H1 (cell line): ENCODE measurements around the gene C22orf23. TPM values are rescaled to one million over a fixed set of nuclear protein-coding genes. Genes with fewer than 3 reads are reported as not detected.

Experiments
- polyA plus RNA-seq, 7 experiments: library from polyadenylated mRNA; depleted of rRNA in 3 of 7; stranded (reverse) in 5 of 7; unstranded in 2 of 7; fragments of >200 nt in 5 of 7; fragments of 200-250 nt in 2 of 7; gene quantifications; 1 replicate in 5 of 7; 2 replicates in 1 of 7; 4 replicates in 1 of 7; pipeline versions ENCODE4 v1.2.1 to v1.2.3, GENCODE V29; 2011 to 2013; ENCODE audit warnings: missing spikeins in 2 of 7, mixed read lengths in 2 of 7
- total RNA-seq: library from RNA; stranded (reverse); fragmentation: NEBNext Ultra II Directional; extraction: Animal tissue kit (Norgen Biotek cat#: 25700); gene quantifications from 2 replicates; pipeline ENCODE4 v1.2.1, GENCODE V29; 2021
- TF ChIP-seq, protein P1 (sequence below): fragments of 300-600 bp; sonication (generic); IDR thresholded peaks from 2 replicates; pipeline ENCODE4 v1.7.1; 2012; ENCODE audit warnings: low read length, moderate library complexity, mild to moderate bottlenecking, inconsistent platforms; ENCODE audit not compliant: insufficient replicate concordance

C22orf23 gene
- total and polyA plus RNA-seq, 2 of the 8 experiments (the other 6 are each of a cell fraction or from before 2014, with no cell fraction given) = 0.50 to 0.54 TPM

DNA sequence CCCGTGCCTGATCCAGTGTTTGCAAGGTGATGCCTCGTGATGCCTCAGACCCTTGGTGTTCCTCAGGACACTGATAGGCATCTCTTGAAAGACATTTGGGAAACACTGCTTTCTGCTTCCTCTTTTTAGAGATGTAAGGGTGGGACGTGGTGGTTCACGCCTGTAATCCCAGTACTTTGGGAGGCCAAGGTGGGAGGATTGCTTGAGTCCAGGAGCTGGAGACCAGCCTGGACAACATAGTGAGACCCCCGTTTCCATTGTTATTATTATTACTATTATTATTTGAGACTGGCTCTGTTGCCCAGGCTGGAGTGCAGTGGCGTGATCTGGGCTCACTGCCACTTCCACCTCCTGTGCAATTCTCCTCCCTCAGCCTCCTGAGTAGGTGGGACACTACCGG is 37.5 kb upstream of the C22orf23 start (continued):
- TF ChIP-seq, protein P1, sequence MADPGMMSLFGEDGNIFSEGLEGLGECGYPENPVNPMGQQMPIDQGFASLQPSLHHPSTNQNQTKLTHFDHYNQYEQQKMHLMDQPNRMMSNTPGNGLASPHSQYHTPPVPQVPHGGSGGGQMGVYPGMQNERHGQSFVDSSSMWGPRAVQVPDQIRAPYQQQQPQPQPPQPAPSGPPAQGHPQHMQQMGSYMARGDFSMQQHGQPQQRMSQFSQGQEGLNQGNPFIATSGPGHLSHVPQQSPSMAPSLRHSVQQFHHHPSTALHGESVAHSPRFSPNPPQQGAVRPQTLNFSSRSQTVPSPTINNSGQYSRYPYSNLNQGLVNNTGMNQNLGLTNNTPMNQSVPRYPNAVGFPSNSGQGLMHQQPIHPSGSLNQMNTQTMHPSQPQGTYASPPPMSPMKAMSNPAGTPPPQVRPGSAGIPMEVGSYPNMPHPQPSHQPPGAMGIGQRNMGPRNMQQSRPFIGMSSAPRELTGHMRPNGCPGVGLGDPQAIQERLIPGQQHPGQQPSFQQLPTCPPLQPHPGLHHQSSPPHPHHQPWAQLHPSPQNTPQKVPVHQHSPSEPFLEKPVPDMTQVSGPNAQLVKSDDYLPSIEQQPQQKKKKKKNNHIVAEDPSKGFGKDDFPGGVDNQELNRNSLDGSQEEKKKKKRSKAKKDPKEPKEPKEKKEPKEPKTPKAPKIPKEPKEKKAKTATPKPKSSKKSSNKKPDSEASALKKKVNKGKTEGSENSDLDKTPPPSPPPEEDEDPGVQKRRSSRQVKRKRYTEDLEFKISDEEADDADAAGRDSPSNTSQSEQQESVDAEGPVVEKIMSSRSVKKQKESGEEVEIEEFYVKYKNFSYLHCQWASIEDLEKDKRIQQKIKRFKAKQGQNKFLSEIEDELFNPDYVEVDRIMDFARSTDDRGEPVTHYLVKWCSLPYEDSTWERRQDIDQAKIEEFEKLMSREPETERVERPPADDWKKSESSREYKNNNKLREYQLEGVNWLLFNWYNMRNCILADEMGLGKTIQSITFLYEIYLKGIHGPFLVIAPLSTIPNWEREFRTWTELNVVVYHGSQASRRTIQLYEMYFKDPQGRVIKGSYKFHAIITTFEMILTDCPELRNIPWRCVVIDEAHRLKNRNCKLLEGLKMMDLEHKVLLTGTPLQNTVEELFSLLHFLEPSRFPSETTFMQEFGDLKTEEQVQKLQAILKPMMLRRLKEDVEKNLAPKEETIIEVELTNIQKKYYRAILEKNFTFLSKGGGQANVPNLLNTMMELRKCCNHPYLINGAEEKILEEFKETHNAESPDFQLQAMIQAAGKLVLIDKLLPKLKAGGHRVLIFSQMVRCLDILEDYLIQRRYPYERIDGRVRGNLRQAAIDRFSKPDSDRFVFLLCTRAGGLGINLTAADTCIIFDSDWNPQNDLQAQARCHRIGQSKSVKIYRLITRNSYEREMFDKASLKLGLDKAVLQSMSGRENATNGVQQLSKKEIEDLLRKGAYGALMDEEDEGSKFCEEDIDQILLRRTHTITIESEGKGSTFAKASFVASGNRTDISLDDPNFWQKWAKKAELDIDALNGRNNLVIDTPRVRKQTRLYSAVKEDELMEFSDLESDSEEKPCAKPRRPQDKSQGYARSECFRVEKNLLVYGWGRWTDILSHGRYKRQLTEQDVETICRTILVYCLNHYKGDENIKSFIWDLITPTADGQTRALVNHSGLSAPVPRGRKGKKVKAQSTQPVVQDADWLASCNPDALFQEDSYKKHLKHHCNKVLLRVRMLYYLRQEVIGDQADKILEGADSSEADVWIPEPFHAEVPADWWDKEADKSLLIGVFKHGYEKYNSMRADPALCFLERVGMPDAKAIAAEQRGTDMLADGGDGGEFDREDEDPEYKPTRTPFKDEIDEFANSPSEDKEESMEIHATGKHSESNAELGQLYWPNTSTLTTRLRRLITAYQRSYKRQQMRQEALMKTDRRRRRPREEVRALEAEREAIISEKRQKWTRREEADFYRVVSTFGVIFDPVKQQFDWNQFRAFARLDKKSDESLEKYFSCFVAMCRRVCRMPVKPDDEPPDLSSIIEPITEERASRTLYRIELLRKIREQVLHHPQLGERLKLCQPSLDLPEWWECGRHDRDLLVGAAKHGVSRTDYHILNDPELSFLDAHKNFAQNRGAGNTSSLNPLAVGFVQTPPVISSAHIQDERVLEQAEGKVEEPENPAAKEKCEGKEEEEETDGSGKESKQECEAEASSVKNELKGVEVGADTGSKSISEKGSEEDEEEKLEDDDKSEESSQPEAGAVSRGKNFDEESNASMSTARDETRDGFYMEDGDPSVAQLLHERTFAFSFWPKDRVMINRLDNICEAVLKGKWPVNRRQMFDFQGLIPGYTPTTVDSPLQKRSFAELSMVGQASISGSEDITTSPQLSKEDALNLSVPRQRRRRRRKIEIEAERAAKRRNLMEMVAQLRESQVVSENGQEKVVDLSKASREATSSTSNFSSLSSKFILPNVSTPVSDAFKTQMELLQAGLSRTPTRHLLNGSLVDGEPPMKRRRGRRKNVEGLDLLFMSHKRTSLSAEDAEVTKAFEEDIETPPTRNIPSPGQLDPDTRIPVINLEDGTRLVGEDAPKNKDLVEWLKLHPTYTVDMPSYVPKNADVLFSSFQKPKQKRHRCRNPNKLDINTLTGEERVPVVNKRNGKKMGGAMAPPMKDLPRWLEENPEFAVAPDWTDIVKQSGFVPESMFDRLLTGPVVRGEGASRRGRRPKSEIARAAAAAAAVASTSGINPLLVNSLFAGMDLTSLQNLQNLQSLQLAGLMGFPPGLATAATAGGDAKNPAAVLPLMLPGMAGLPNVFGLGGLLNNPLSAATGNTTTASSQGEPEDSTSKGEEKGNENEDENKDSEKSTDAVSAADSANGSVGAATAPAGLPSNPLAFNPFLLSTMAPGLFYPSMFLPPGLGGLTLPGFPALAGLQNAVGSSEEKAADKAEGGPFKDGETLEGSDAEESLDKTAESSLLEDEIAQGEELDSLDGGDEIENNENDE = no peak
